ENCODE measurements around the gene SLC12A8. TPM values are rescaled to one million over a fixed set of nuclear protein-coding genes. Genes with fewer than 3 reads are reported as not detected.

The SLC12A8 gene
- total RNA-seq, 2 donors from 2014 or later: 20.7 to 33.7 TPM

DNA sequence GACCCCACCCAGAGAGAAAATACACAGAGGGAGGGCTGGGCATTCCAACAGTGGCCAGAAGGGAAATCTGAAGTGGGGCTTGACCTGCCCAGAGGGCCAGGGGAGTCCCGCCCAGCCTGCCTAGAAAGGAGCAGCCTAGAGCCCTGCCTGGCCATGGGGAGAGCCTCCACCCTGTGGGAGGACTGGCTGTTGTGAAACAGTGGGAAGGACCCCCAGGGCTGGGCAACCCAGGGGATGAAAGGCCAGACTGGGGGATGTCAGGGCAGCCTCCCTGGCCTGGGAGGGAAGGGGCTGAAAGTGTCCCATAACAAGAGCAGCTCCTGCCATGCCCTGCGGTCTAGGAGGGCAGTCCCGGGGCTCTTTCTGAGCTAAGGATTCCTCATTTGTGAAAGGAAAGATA, 69.0 kb downstream of the SLC12A8 start:
- H3K27ac ChIP-seq: no peak overlapping the region
- intact Hi-C loops (cut with DNase I): loop anchor here (10.0 kb wide), 1 partner anchor 441 kb away; no protein-coding TSS in a partner anchor
- no peak overlapping the region for H3K9ac ChIP-seq (ENCODE audit: low read depth in 2 of 2, low read length in 2 of 2)
- TF ChIP-seq, protein P1, sequence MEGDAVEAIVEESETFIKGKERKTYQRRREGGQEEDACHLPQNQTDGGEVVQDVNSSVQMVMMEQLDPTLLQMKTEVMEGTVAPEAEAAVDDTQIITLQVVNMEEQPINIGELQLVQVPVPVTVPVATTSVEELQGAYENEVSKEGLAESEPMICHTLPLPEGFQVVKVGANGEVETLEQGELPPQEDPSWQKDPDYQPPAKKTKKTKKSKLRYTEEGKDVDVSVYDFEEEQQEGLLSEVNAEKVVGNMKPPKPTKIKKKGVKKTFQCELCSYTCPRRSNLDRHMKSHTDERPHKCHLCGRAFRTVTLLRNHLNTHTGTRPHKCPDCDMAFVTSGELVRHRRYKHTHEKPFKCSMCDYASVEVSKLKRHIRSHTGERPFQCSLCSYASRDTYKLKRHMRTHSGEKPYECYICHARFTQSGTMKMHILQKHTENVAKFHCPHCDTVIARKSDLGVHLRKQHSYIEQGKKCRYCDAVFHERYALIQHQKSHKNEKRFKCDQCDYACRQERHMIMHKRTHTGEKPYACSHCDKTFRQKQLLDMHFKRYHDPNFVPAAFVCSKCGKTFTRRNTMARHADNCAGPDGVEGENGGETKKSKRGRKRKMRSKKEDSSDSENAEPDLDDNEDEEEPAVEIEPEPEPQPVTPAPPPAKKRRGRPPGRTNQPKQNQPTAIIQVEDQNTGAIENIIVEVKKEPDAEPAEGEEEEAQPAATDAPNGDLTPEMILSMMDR (IDR thresholded peaks at IDR 0.05): no peak
- DNase-seq: no peak
- no peaks in the 10 kb centered on the region for H3K27me3 ChIP-seq
- H3K4me1 ChIP-seq: no peaks in the 10 kb centered on the region
- no peak overlapping the region for H3K4me3 ChIP-seq
- H3K36me3 ChIP-seq: no peaks in the 10 kb centered on the region
- no peaks in the 10 kb centered on the region for H3K9me3 ChIP-seq

DNA sequence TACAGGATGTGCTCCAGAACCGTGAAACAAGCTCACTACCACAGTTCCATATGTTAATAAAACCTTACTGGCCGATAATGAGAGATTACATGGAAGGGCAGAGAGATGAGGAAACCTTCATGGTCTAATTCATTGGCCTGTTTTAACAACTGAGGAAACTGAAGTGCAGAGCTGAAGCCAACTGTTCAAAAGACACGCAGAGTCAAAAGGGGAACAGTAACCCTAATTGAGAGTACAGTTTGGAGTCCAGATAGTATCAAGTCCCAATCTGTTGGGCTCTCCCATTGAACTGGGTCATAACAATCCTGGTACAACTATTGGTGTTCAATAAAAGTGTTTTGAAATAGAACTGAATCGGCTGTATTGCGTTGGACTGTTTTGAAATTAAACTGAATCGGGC, 69.6 kb downstream of the SLC12A8 start:
- H3K9me3 ChIP-seq: no peaks in the 10 kb centered on the region
- no peak overlapping the region for H3K9ac ChIP-seq (ENCODE audit: low read depth in 2 of 2, low read length in 2 of 2)
- no peaks in the 10 kb centered on the region for H3K27me3 ChIP-seq
- intact Hi-C loops (cut with DNase I): loop anchor here (10.0 kb wide), 1 partner anchor 442 kb away; no protein-coding TSS in a partner anchor
- no peak for DNase-seq
- no peaks in the 10 kb centered on the region for H3K4me1 ChIP-seq
- H3K4me3 ChIP-seq: no peak overlapping the region
- H3K36me3 ChIP-seq: no peaks in the 10 kb centered on the region
- no peak overlapping the region for H3K27ac ChIP-seq
- TF ChIP-seq, protein P1 (IDR thresholded peaks at IDR 0.05): no peak

DNA sequence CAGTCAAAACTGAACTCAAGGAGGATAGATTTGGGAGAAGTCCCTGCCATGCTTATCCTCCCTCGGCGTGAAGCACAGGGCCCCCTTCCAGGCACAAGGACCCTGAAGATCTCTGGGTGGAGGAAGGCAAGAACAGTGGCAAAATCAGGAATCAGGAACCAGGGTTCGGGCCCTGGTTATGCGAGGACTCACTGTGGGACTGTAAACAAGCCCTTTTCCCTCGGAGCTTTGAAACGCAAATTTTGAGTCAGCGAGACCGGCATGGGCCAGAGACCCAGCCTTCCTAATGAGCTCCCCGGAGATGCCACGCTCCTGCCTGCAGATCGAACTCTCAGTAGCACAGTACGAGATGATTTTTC, 70.1 kb downstream of the SLC12A8 start:
- intact Hi-C loops (cut with DNase I): loop anchor here (10.0 kb wide), 1 partner anchor 442 kb away; no protein-coding TSS in a partner anchor
- no peak overlapping the region for H3K4me3 ChIP-seq

DNA sequence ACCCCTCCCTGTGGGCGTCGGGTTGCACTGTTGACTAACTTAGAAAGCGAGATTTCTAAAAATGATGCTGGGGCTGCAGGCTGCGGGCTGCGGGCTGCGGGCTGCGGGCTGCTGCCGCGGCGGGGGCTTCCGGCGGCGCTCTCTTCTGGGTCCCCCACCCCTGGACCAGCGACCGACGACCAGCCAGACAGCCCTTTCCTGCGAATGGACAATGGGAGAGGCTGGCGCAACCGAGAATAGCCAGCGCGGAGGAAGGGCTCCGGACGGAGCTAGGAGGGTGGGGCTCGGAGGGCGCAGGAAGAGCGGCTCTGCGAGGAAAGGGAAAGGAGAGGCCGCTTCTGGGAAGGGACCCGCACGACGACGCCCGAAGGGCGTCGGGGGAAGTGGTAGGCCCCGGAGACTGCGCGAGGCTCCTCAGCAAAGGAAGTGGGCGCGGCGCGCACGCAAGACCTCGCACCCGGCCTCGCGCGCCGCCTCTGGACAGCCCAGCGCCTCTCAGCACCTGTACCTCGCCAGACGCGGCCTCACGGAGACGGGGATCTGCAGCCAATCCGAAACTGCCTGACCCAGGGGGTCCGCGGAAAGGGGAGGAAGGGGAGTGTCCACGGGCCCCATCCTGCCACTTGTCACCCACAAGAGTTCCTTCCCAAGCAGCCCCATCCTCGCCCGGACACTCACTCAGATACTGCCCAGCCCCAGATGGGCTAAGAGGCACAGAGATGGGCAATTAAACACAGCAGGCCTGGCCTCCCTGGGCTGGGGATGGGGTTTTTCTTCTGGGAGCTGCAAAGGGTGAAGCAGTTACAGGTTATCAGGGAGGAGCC, 70.7 kb downstream of the SLC12A8 start:
- TF ChIP-seq, protein P1 (IDR thresholded peaks at IDR 0.05): no peak
- Histone ChIP-seq H3K27me3 (no peaks in the 10 kb centered on the region), H3K27ac (peak overlapping the region; percentile 21), H3K9me3 (no peaks in the 10 kb centered on the region), H3K4me3 (peak overlapping the region; percentile 27), H3K36me3 (no peaks in the 10 kb centered on the region), H3K9ac (ENCODE audit: low read depth in 2 of 2, low read length in 2 of 2) (peak overlapping the region in 1 of 2 donors; percentile 44), H3K4me1 (no peaks in the 10 kb centered on the region)
- intact Hi-C loops (cut with DNase I): loop anchor here (10.0 kb wide), 1 partner anchor 443 kb away; no protein-coding TSS in a partner anchor
- peak; percentile 60 for DNase-seq

More for the DNA sequence above, 70.1 kb downstream of the SLC12A8 start:
- TF ChIP-seq, protein P1 (IDR thresholded peaks at IDR 0.05): no peak
- H3K4me1 ChIP-seq: no peaks in the 10 kb centered on the region
- no peak overlapping the region for H3K27ac ChIP-seq
- H3K36me3 ChIP-seq: no peaks in the 10 kb centered on the region
- H3K27me3 ChIP-seq: no peaks in the 10 kb centered on the region
- no peak overlapping the region for H3K9ac ChIP-seq (ENCODE audit: low read depth in 2 of 2, low read length in 2 of 2)
- H3K9me3 ChIP-seq: no peaks in the 10 kb centered on the region
- no peak for DNase-seq

DNA sequence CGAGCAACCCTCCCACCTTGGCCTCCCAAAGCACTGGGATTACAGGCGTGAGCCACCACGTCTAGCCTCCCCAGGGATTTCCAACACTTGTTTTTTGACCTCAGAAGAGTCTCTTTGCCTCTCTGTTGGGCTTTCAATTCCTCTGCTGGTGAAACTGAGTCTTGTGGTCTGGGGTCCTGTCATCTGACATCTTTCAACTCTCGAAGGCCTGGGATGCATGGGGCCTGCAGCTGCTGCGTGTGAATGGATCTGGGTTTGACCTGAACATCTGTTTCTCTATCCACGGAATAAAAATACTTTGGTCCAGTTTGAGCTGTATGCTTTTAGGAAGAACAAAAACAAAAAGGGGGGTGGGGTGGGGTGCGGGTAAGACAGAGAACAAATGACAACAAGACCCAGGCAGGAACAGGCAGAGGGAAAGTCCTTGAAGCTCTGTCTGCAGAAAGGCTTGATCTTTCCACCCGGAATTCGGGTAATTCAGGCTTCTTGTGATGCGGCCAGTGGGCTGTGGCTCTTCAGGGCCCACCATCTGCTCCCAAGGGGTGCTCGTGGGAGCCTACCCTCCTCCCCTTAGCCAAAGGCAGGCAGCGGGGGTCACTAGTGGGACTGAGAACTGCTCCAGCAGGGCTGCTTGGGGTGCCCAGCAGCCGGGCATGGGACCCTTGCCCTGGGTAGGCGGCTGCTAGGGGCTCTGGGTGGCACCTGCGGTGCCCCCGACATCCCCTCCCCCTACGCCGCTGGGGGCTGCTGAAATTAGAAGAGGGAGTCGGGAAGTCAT, 71.5 kb downstream of the SLC12A8 start:
- no peaks in the 10 kb centered on the region for H3K36me3 ChIP-seq
- intact Hi-C loops (cut with DNase I): loop anchor here (10.0 kb wide), 1 partner anchor 444 kb away; no protein-coding TSS in a partner anchor
- DNase-seq: no peak
- H3K27ac ChIP-seq: peak overlapping the region; percentile 21
- no peaks in the 10 kb centered on the region for H3K9me3 ChIP-seq
- no peaks in the 10 kb centered on the region for H3K27me3 ChIP-seq
- H3K4me1 ChIP-seq: no peaks in the 10 kb centered on the region
- no peak overlapping the region for H3K4me3 ChIP-seq
- peak overlapping the region in 1 of 2 donors; percentile 15 for H3K9ac ChIP-seq (ENCODE audit: low read depth in 2 of 2, low read length in 2 of 2)
- TF ChIP-seq, protein P1 (IDR thresholded peaks at IDR 0.05): no peak

Measured in colonic mucosa (tissue), 4 donors.